Measurements from ENCODE around the gene FBXO9. TPM values are rescaled to one million over a fixed set of nuclear protein-coding genes. Genes with fewer than 3 reads are reported as not detected.
"Not testable (repeated sequence)": the region's sequence is repeated elsewhere in the genome, so short reads cannot be mapped to it uniquely, and the experiment has no call there.

The FBXO9 gene
- total RNA-seq, 2 experiments from 2014 or later: 54.1 to 55.6 TPM

- H3K27ac Mint-ChIP-seq; DNase-seq; intact Hi-C loops (cut with micrococcal nuclease); CTCF ChIA-PET; H3K9me3 Mint-ChIP-seq; POLR2A ChIA-PET; H3K36me3 Mint-ChIP-seq; H3K4me3 Mint-ChIP-seq; H3K27me3 Mint-ChIP-seq: not testable (repeated sequence)
- H3K4me1 Mint-ChIP-seq (ENCODE audit: low read depth): peaks cover 22% of the 10 kb centered on the region
Measured at GRCh38 chr6:53052152-53052551, 13.1 kb upstream of the FBXO9 start.

GRCh38 chr6:53054532-53054931 lies 10.7 kb upstream of the FBXO9 start:
- no peak for DNase-seq
- H3K27me3 Mint-ChIP-seq: no peaks in the 10 kb centered on the region
- no peak overlapping the region for H3K27ac Mint-ChIP-seq
- POLR2A ChIA-PET: no interaction called here
- no peak overlapping the region for H3K4me3 Mint-ChIP-seq
- no peaks in the 10 kb centered on the region for H3K9me3 Mint-ChIP-seq
- H3K36me3 Mint-ChIP-seq: peaks cover 7% of the 10 kb centered on the region
- peaks cover 20% of the 10 kb centered on the region for H3K4me1 Mint-ChIP-seq (ENCODE audit: low read depth)
- CTCF ChIA-PET: interaction anchor here (1.5 kb wide), 1 partner anchor 14 kb away, joined by 3 read pairs; no protein-coding TSS in a partner anchor
- intact Hi-C loops (cut with micrococcal nuclease): no loop called here

GRCh38 chr6:53055873-53056272 lies 9.3 kb upstream of the FBXO9 start:
- H3K4me1 Mint-ChIP-seq (ENCODE audit: low read depth): peaks cover 33% of the 10 kb centered on the region
- no peaks in the 10 kb centered on the region for H3K27me3 Mint-ChIP-seq
- no peak for DNase-seq
- H3K4me3 Mint-ChIP-seq: no peak overlapping the region
- H3K27ac Mint-ChIP-seq: no peak overlapping the region
- peaks cover 6% of the 10 kb centered on the region for H3K36me3 Mint-ChIP-seq
- ChIA-PET POLR2A (no interaction called here), CTCF (interaction anchor here (0.8 to 1.5 kb wide), 2 partner anchors 15 to 60 kb away, joined by 3 to 4 read pairs; partner anchors contain the start of gene GSTA4)
- intact Hi-C loops (cut with micrococcal nuclease): no loop called here
- H3K9me3 Mint-ChIP-seq: no peaks in the 10 kb centered on the region

- H3K4me3 Mint-ChIP-seq: no peak overlapping the region
- CTCF ChIA-PET: interaction anchor here (0.8 to 1.0 kb wide), 2 partner anchors 61 to 174 kb away, joined by 3 to 4 read pairs; partner anchors contain the start of gene GSTA4
Measured at GRCh38 chr6:53056273-53056672, 8.9 kb upstream of the FBXO9 start.

GRCh38 chr6:53058388-53059195 lies 6.6 kb upstream of the FBXO9 start:
- peaks cover 45% of the 10 kb centered on the region for H3K4me1 Mint-ChIP-seq (ENCODE audit: low read depth)

More at GRCh38 chr6:53056273-53056672, 8.9 kb upstream of the FBXO9 start:
- H3K36me3 Mint-ChIP-seq: peaks cover 6% of the 10 kb centered on the region
- intact Hi-C loops (cut with micrococcal nuclease): no loop called here
- no peaks in the 10 kb centered on the region for H3K9me3 Mint-ChIP-seq
- no peak for DNase-seq
- peaks cover 35% of the 10 kb centered on the region for H3K4me1 Mint-ChIP-seq (ENCODE audit: low read depth)
- POLR2A ChIA-PET: no interaction called here
- H3K27me3 Mint-ChIP-seq: no peaks in the 10 kb centered on the region
- no peak overlapping the region for H3K27ac Mint-ChIP-seq

GRCh38 chr6:53059648-53060589 lies 5.3 kb upstream of the FBXO9 start:
- intact Hi-C loops (cut with micrococcal nuclease): no loop called here
- Mint-ChIP-seq H3K4me3 (peak overlapping the region; percentile 89), H3K36me3 (no peaks in the 10 kb centered on the region), H3K4me1 (ENCODE audit: low read depth) (peaks cover 47% of the 10 kb centered on the region), H3K9me3 (no peaks in the 10 kb centered on the region), H3K27ac (no peak overlapping the region), H3K27me3 (no peaks in the 10 kb centered on the region)
- CTCF ChIA-PET: no interaction called here
- no peak for DNase-seq
- POLR2A ChIA-PET: no interaction called here

More at GRCh38 chr6:53058388-53059195, 6.6 kb upstream of the FBXO9 start:
- no peaks in the 10 kb centered on the region for H3K36me3 Mint-ChIP-seq
- DNase-seq: no peak
- no peak overlapping the region for H3K27ac Mint-ChIP-seq
- ChIA-PET CTCF (interaction anchor here (0.6 kb wide), 1 partner anchor 70 kb away, joined by 4 read pairs; no protein-coding TSS in a partner anchor), POLR2A (interaction anchor here (0.6 to 0.7 kb wide), 2 partner anchors 13 to 25 kb away, joined by 3 read pairs; no protein-coding TSS in a partner anchor)
- H3K27me3 Mint-ChIP-seq: no peaks in the 10 kb centered on the region
- H3K9me3 Mint-ChIP-seq: no peaks in the 10 kb centered on the region
- intact Hi-C loops (cut with micrococcal nuclease): no loop called here
- no peak overlapping the region for H3K4me3 Mint-ChIP-seq

- CTCF ChIA-PET: no interaction called here
- intact Hi-C loops (cut with micrococcal nuclease): no loop called here
- H3K27ac Mint-ChIP-seq: peak overlapping the region; percentile 78
- H3K27me3 Mint-ChIP-seq: no peaks in the 10 kb centered on the region
- H3K9me3 Mint-ChIP-seq: no peaks in the 10 kb centered on the region
- H3K4me3 Mint-ChIP-seq: peak overlapping the region; percentile 89
- POLR2A ChIA-PET: no interaction called here
- peaks cover 1% of the 10 kb centered on the region for H3K36me3 Mint-ChIP-seq
- no peak for DNase-seq
- H3K4me1 Mint-ChIP-seq (ENCODE audit: low read depth): peaks cover 56% of the 10 kb centered on the region
Measured at GRCh38 chr6:53062169-53062539, 3.0 kb upstream of the FBXO9 start.

GRCh38 chr6:53064255-53064654 lies 949 bp upstream of the FBXO9 start:
- CTCF ChIA-PET, DNase-seq, H3K36me3 Mint-ChIP-seq, H3K27me3 Mint-ChIP-seq, POLR2A ChIA-PET, H3K9me3 Mint-ChIP-seq: not testable (repeated sequence)
- peak overlapping the region; percentile 100 for H3K4me3 Mint-ChIP-seq
- H3K27ac Mint-ChIP-seq: peak overlapping the region; percentile 97
- intact Hi-C loops (cut with micrococcal nuclease): loop anchor here (1.0 to 2.0 kb wide), 4 partner anchors 399 to 780 kb away; partner anchors contain the start of genes EFHC1 and MCM3
- H3K4me1 Mint-ChIP-seq (ENCODE audit: low read depth): peaks cover 55% of the 10 kb centered on the region

- ChIA-PET CTCF (interaction anchor here (0.6 to 3.4 kb wide), 4 partner anchors 69 to 479 kb away, joined by 3 to 17 read pairs (median 4); partner anchors contain the start of gene GSTA4), POLR2A (interaction anchor here (1.6 kb wide), 1 partner anchor 74 kb away, joined by 3 read pairs; no protein-coding TSS in a partner anchor)
- Mint-ChIP-seq H3K4me1 (ENCODE audit: low read depth) (peaks cover 52% of the 10 kb centered on the region), H3K9me3 (no peaks in the 10 kb centered on the region), H3K36me3 (peaks cover 4% of the 10 kb centered on the region), H3K27me3 (no peaks in the 10 kb centered on the region), H3K27ac (peak overlapping the region; percentile 97), H3K4me3 (peak overlapping the region; percentile 100)
- peak; percentile 98 for DNase-seq
- intact Hi-C loops (cut with micrococcal nuclease): loop anchor here (1.0 to 5.0 kb wide), 6 partner anchors 293 to 780 kb away; partner anchors contain the start of genes EFHC1, GCLC and MCM3
Measured at GRCh38 chr6:53064726-53065265, 408 bp upstream of the FBXO9 start.

- Mint-ChIP-seq H3K27ac (peak overlapping the region; percentile 66), H3K9me3 (no peaks in the 10 kb centered on the region), H3K4me1 (ENCODE audit: low read depth) (peaks cover 47% of the 10 kb centered on the region), H3K36me3 (peaks cover 4% of the 10 kb centered on the region), H3K4me3 (peak overlapping the region; percentile 100), H3K27me3 (no peaks in the 10 kb centered on the region)
- peak; percentile 60 for DNase-seq
- intact Hi-C loops (cut with micrococcal nuclease): loop anchor here (5.0 kb wide), 2 partner anchors 291 to 481 kb away; partner anchors contain the start of gene GCLC
- ChIA-PET CTCF (interaction anchor here (0.8 to 3.4 kb wide), 8 partner anchors 9 to 659 kb away, joined by 3 to 17 read pairs (median 4); partner anchors contain the start of gene GSTA4), POLR2A (interaction anchor here (0.7 to 1.6 kb wide), 3 partner anchors 71 to 82 kb away, joined by 3 to 4 read pairs (median 3); partner anchors contain the start of gene GSTA4)
Measured at GRCh38 chr6:53066077-53066417, 843 bp downstream of the FBXO9 start.

- ChIA-PET CTCF (interaction anchor here (0.5 to 3.4 kb wide), 9 partner anchors 8 to 705 kb away, joined by 3 to 17 read pairs (median 3); partner anchors contain the start of genes GSTA4 and PAQR8), POLR2A (no interaction called here)
- no peak overlapping the region for H3K27ac Mint-ChIP-seq
- peak overlapping the region; percentile 100 for H3K4me3 Mint-ChIP-seq
- no peaks in the 10 kb centered on the region for H3K27me3 Mint-ChIP-seq
- intact Hi-C loops (cut with micrococcal nuclease): loop anchor here (5.0 kb wide), 2 partner anchors 290 to 480 kb away; partner anchors contain the start of gene GCLC
- H3K4me1 Mint-ChIP-seq (ENCODE audit: low read depth): peaks cover 53% of the 10 kb centered on the region
- no peak for DNase-seq
- no peaks in the 10 kb centered on the region for H3K9me3 Mint-ChIP-seq
- peaks cover 7% of the 10 kb centered on the region for H3K36me3 Mint-ChIP-seq
Measured at GRCh38 chr6:53066874-53067706, 1.9 kb downstream of the FBXO9 start.
